ENCODE data around the gene MTMR12. TPM values are rescaled to one million over a fixed set of nuclear protein-coding genes. Genes with fewer than 3 reads are reported as not detected.

The MTMR12 gene
- total and polyA plus RNA-seq, 2 of the 13 experiments (the other 11 are each of a cell fraction or from before 2014, with no cell fraction given), result 23.4 to 36.6 TPM

DNA sequence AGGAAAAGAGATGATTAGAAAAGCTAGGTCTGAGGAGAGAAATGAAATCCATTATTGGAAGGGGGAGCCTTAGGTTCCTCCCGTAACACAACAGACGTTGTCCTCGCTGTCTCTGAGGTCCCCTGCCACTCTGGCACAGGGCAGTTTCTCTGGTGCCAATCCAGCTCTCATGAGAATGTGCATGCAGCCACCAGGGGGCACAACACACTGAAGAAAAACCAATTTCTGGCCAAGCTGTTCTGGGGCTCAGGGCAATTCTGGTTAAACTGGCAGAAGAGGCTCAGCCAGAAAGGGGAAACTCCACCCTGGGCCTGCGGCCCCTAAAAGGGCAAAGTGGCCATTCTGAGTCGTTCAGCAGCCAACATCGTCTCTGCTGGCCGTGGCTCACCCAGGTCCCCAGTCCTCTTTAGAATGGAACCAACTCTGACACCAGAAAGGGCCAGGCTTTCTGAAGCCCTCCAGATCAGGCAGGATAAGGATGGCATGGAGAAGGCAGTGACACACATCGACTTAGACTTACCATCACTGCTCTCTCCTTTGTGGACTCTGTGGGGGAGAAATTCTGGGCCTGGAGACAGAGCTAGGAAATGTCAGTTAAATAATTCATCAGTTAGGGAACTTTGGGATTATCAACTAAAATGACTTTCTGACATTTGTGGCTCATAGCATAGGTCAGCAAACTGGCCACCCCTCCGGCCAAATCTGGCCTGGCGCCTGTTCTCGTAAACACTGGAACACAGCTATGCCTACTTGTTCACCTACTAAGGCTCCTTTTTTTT, 80.1 kb downstream of the MTMR12 start (continued):
- TF ChIP-seq NAIF1 (CRISPR knock-in tag; IDR thresholded peaks at IDR 0.05; ENCODE audit: borderline replicate concordance) (no peak), ZNF382 (CRISPR knock-in tag; IDR thresholded peaks at IDR 0.05; ENCODE audit: borderline replicate concordance) (no peak), MLLT10 (CRISPR knock-in tag; IDR thresholded peaks at IDR 0.05) (no peak), PITX1 (CRISPR knock-in tag; IDR thresholded peaks at IDR 0.05) (0 out of 2 replicates have a peak, but pooled peaks have one; percentile 6), KLF16 (CRISPR knock-in tag; IDR thresholded peaks at IDR 0.05) (peak in 1 of 2 experiments; percentile 43; a peak in 1 of 4 replicates), ZNF121 (CRISPR knock-in tag; IDR thresholded peaks at IDR 0.05) (peak; percentile 50; the same call in 1 of the 2 replicates), MXD4 (CRISPR knock-in tag; IDR thresholded peaks at IDR 0.05) (no peak), ZNF33B (CRISPR knock-in tag; IDR thresholded peaks at IDR 0.05) (no peak), ARID2 (CRISPR knock-in tag; IDR thresholded peaks at IDR 0.05; ENCODE audit: borderline replicate concordance) (no peak), SNAPC2 (CRISPR knock-in tag; IDR thresholded peaks at IDR 0.05) (no peak)
- TF ChIP-seq, protein P1, sequence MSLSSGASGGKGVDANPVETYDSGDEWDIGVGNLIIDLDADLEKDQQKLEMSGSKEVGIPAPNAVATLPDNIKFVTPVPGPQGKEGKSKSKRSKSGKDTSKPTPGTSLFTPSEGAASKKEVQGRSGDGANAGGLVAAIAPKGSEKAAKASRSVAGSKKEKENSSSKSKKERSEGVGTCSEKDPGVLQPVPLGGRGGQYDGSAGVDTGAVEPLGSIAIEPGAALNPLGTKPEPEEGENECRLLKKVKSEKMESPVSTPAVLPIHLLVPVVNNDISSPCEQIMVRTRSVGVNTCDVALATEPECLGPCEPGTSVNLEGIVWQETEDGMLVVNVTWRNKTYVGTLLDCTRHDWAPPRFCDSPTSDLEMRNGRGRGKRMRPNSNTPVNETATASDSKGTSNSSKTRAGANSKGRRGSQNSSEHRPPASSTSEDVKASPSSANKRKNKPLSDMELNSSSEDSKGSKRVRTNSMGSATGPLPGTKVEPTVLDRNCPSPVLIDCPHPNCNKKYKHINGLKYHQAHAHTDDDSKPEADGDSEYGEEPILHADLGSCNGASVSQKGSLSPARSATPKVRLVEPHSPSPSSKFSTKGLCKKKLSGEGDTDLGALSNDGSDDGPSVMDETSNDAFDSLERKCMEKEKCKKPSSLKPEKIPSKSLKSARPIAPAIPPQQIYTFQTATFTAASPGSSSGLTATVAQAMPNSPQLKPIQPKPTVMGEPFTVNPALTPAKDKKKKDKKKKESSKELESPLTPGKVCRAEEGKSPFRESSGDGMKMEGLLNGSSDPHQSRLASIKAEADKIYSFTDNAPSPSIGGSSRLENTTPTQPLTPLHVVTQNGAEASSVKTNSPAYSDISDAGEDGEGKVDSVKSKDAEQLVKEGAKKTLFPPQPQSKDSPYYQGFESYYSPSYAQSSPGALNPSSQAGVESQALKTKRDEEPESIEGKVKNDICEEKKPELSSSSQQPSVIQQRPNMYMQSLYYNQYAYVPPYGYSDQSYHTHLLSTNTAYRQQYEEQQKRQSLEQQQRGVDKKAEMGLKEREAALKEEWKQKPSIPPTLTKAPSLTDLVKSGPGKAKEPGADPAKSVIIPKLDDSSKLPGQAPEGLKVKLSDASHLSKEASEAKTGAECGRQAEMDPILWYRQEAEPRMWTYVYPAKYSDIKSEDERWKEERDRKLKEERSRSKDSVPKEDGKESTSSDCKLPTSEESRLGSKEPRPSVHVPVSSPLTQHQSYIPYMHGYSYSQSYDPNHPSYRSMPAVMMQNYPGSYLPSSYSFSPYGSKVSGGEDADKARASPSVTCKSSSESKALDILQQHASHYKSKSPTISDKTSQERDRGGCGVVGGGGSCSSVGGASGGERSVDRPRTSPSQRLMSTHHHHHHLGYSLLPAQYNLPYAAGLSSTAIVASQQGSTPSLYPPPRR (CRISPR knock-in tag; IDR thresholded peaks at IDR 0.05; ENCODE audit: borderline replicate concordance), result no peak
- TF ChIP-seq, protein P2, sequence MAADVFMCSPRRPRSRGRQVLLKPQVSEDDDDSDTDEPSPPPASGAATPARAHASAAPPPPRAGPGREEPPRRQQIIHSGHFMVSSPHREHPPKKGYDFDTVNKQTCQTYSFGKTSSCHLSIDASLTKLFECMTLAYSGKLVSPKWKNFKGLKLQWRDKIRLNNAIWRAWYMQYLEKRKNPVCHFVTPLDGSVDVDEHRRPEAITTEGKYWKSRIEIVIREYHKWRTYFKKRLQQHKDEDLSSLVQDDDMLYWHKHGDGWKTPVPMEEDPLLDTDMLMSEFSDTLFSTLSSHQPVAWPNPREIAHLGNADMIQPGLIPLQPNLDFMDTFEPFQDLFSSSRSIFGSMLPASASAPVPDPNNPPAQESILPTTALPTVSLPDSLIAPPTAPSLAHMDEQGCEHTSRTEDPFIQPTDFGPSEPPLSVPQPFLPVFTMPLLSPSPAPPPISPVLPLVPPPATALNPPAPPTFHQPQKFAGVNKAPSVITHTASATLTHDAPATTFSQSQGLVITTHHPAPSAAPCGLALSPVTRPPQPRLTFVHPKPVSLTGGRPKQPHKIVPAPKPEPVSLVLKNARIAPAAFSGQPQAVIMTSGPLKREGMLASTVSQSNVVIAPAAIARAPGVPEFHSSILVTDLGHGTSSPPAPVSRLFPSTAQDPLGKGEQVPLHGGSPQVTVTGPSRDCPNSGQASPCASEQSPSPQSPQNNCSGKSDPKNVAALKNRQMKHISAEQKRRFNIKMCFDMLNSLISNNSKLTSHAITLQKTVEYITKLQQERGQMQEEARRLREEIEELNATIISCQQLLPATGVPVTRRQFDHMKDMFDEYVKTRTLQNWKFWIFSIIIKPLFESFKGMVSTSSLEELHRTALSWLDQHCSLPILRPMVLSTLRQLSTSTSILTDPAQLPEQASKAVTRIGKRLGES (CRISPR knock-in tag; IDR thresholded peaks at IDR 0.05; ENCODE audit: borderline replicate concordance), result no peak
- TF ChIP-seq, protein P3, sequence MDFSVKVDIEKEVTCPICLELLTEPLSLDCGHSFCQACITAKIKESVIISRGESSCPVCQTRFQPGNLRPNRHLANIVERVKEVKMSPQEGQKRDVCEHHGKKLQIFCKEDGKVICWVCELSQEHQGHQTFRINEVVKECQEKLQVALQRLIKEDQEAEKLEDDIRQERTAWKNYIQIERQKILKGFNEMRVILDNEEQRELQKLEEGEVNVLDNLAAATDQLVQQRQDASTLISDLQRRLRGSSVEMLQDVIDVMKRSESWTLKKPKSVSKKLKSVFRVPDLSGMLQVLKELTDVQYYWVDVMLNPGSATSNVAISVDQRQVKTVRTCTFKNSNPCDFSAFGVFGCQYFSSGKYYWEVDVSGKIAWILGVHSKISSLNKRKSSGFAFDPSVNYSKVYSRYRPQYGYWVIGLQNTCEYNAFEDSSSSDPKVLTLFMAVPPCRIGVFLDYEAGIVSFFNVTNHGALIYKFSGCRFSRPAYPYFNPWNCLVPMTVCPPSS (IDR thresholded peaks at IDR 0.05), result no peak
- TF ChIP-seq, protein P4, sequence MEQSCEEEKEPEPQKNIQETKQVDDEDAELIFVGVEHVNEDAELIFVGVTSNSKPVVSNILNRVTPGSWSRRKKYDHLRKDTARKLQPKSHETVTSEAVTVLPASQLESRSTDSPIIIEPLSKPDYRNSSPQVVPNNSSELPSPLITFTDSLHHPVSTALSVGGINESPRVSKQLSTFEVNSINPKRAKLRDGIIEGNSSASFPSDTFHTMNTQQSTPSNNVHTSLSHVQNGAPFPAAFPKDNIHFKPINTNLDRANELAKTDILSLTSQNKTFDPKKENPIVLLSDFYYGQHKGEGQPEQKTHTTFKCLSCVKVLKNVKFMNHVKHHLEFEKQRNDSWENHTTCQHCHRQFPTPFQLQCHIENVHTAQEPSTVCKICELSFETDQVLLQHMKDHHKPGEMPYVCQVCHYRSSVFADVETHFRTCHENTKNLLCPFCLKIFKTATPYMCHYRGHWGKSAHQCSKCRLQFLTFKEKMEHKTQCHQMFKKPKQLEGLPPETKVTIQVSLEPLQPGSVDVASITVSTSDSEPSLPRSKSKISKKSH (CRISPR knock-in tag; IDR thresholded peaks at IDR 0.05; ENCODE audit: borderline replicate concordance), result no peak
- TF ChIP-seq, protein P5, sequence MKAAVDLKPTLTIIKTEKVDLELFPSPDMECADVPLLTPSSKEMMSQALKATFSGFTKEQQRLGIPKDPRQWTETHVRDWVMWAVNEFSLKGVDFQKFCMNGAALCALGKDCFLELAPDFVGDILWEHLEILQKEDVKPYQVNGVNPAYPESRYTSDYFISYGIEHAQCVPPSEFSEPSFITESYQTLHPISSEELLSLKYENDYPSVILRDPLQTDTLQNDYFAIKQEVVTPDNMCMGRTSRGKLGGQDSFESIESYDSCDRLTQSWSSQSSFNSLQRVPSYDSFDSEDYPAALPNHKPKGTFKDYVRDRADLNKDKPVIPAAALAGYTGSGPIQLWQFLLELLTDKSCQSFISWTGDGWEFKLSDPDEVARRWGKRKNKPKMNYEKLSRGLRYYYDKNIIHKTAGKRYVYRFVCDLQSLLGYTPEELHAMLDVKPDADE (CRISPR knock-in tag; IDR thresholded peaks at IDR 0.05), result no peak

All from HepG2 (cell line).